Stimulated activated CD4-positive, alpha-beta T cell treated with anti-CD3 and anti-CD28 coated beads, Interleukin-12 subunit alpha, Interleukin-12 subunit beta, amount 100 ng/mL, for 24 hours (primary cell): ENCODE results near the gene ADORA1.

ENCODE experiments used
- DNase-seq, 2 experiments: peaks; one replicate each; pipeline ENCODE4 v3.0.0-alpha.2; 2020; ENCODE audit warnings: low read depth in 2 of 2

Gene ADORA1

DNA sequence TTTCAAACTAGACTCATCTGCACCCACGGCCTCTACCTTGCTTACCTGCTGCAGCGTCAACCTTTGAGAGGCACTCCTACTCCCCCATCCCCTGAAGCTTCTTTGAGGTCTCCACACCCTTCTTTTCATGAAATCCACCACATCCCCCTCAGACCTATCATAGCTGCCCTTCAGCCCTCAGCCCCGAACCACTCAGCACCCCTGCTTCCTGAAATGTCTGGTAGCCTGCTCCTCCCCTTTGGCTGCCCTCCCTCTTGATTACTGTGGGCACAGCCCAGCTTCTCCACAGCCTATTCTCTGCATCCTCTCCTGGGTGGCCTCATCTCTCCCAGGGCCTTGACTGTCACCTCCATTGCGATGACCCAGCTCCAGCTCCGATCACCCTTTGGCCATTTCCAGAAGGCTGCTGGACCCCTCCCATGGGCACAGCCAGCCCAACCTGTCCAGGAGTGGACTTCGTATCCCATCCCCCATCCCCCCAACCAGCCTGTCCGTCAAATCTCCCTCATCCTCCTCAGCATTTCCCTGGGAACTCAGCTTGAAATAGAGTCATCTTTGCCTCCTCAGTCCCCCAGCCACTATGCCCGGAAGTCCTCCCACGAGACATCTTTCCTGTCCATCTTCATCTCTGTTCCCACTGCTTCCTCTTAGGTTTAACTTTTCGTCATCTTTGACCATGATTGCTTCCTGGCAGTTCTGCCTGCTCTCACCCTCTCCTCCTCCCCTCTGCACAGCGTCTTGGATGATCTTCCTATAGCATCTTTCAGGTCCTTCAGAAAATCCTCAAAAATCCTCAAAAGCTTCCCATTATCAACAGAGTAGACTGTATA, 6.1 kb upstream of the ADORA1 start:
- DNase-seq = no peak

DNA sequence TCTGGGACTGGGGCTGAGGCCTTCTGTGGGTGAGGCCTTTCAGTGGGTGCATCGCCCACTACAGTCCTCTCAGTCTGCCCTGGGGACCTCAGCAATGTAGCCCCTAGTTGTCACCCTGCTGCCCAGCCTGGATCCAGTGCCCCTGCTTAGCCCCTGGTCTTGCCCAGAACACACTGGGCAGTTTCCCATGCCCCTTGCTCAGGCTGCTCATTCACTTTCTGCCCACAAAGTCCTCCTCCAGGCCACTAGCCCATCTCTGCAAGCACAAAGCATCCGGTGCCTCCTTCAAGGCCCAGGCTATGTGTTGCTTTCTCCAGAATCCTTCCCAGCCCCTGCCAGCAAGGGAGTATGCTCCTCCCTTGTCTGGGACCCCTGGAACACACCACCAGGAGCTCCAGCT, 5.4 kb upstream of the ADORA1 start:
- DNase-seq = no peak

DNA sequence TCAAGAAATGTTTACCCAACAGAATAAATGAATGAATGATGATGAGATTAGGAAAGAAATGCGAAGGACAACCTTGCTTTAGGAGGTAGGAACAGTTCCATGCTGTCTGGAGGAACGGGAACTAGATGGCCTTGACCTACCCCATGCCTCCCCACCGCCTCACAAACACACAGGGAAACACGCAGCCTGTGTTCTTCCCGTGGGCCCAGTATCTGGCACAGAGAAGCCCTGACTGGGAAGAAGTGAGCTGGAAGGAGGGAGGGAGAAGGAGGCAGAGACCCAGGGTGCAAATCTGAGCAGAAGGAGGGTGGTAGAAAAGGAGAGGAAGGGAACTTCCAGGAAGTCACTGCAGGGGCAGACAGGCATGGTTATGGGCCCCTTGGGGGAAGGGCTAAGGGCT, 3.5 kb upstream of the ADORA1 start:
- no peak for DNase-seq

DNA sequence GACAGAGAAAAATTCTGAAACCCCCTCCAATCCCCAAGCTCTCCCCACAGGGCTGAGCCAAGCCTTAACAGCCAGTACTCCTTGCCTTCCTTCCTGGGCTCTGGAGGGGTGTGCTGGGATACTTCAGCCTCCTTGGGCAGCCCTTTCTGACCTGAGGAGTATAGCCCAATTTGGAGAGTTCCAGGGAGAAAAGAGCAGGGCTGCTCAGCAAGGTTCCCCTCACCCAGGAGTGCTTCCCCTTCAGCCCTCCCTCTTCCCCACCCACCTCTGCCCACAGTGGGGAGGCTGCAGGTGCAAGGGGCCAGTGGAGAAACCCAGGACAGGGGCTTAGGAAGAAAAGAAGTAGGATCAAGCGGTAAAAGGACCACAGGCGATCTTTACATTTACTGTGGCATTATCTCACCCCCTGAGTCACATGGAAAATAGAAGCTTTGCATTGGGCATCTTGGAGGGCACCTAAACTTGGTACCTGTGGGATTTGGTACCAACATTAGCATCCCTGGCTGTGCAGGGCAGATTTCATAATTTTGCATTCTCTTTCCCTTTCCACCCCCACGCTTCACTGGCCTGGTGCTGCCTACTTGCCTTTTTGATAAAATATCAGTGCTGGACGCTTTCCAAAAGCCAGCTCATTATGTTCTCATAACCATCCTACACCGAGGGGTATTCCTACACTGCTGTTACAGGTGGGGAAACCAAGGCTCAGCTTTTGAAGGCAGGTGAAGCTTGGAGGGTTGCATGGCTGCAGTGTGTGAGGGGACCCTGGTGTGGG, 2.8 kb upstream of the ADORA1 start:
- no peak for DNase-seq

DNA sequence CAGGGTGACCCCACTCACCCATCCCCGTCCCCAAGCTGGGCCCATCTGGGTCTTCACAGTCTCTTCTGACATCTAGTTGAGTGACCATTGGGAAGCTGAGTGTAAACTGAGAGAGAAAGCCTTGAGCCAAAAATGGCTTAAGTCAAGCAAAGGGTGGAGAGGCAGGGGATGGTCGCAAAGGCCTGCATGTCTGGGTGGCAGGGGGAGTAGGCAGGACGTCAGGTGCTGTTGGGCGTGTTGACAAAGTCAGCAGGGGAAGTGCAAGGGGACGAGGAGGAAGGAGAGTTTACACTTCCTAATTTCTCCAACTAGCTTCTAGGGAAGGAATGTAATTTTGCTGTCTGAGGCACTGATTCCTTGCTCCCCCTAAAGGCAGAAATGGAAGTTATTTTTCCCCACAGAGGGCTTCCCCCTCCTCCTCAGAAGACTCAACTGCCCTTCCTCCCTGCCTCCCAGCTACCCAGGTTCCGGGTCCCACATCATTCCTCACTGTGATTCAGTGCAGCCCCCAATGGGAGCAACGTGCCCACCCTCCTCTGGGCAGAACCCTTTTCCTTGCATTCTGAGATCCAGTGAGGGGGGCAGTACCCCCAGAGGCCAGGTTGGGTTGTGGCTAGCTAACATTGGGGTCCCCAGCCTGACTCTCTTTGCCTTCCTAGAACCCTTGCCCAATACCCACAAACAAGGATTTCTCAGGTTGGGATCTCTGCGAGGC, 1.2 kb upstream of the ADORA1 start:
- DNase-seq = no peak

DNA sequence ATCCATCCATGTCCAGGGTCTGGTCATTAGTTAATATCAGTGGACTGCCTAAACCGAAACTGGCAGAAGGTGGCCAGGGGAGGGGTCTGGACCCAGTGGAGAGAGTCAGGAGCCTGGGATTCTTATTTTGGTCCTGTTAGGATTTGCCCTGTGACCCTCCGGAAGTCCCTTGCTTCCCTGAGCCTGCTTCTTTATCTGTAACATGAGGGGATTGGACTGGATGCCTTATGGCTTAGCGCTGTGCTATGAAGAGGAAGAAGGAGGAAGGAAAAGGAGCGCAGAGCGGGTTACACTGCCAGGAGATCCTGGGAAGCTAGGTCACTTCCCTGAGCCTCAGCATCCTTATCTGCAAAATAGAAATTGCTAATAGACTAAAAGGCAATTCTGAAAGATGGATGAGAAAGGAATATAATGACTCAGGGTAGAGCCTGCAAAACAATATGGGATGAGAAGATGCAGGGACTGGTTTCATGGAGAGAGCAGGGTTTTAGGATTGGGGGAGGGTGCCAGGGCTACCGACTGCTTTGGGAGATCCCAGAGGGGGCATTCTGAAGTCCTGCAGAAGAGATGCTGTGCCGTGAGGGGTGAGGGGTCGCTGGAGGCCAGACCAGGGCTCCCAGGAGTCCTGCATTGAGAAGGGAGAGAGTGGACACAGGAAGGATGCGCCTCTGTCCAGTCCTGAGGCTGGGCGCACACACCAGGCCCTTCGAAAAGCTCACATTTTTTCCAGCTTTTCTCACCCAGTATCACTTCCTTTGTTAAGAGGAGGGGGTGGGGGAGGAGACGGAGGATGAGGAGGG, 460 bp upstream of the ADORA1 start:
- DNase-seq = no peak

DNA sequence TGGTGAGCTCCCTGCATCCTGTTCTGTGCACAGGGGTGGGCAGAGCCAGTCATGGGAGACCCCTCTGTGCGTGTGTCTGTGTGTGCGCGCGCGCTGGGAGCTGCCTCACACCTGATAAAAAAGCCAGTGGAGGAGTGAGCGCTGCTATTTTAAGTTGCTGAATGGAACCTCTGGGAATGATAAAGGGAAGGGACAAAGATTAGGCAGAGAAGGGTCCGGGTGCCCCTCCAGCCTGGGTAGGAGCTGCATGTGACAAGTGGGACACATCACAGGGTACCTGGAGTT, 847 bp downstream of the ADORA1 start:
- no peak for DNase-seq

DNA sequence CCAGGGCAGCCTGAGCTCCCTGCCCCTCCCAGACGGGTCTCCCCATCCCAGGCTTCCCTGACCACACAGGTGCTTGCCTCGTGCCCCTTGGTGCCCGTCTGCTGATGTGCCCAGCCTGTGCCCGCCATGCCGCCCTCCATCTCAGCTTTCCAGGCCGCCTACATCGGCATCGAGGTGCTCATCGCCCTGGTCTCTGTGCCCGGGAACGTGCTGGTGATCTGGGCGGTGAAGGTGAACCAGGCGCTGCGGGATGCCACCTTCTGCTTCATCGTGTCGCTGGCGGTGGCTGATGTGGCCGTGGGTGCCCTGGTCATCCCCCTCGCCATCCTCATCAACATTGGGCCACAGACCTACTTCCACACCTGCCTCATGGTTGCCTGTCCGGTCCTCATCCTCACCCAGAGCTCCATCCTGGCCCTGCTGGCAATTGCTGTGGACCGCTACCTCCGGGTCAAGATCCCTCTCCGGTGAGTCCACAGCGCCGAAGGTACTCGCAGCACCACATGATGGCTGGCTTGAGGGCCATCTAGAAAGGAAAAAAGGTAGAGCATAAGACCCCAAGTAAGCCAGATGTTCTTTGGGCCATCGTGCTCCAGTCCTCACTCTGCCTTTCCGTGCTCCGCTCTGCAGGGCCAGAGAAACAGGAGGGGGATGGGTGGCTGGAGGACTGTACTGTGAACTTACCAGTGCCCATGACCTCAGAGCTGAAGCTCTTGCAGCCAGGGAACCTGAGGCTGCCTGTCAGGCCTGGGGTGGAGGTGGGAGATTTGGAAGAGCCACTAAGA, 1.4 kb downstream of the ADORA1 start:
- DNase-seq = no peak

DNA sequence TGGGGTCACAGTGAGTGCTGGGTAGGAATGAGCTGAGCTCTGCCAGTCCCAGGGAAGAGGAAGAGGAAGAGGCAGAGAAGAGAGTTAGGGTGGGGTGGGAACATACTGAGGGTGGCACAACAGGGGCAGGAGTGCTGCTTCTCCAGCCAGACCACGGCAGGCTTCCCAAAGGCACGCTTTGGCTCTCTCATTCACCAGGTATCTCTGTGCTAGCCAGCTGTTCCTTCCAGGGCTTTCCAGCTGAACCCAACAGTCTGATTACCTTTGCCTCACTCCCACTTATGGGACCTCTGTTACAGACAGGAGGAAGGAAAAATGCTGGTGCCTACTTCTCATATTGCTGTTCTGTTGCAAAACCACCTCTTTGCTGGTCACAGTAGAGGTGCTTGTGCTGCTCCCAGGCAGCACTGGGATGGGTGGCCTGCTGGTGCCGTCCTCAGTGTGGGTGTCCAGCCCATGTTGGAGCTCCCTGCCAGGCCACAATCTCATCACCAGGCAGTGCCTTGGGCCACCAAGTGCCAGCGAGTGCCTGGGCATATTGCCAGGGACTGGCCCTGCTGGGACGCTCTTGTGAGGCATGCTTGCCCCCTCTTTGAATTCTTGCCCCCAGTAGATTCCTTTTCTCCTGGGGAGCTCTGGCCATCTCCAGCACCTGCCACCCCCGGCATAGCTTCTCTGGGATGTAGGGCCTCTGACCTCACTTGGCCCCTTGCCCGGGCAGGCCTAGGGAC, 2.1 kb downstream of the ADORA1 start:
- DNase-seq = no peak

DNA sequence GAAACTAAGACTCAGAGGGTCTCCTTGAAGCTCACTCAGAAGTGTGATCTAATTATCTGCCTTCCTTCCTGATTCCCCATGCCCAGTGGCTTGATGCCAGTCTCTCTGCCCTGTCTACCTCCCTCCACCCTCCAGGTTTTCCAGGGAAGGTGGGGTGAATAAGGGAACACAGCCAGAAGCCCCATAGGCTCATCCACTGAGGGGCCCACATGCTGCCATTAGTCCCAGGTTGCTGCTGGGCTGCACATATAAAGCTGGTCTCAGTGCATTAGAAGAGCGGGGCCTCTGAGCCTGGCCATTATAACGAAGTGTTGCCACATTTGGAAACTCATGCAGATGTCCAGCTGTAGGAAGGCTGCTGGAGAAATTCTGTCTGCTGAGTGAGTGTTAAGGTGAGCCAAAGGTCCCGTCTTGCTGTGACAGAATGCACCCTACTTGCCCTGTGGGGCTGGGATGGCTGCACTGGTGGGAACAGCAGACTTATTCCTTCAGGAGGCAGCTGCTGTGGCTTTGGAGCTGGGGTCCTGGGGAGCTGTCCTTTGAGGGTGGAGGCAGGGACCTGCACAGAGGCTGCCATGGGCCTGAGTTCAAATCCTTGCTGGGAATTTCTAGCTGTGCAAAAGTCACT, 2.9 kb downstream of the ADORA1 start:
- no peak for DNase-seq

DNA sequence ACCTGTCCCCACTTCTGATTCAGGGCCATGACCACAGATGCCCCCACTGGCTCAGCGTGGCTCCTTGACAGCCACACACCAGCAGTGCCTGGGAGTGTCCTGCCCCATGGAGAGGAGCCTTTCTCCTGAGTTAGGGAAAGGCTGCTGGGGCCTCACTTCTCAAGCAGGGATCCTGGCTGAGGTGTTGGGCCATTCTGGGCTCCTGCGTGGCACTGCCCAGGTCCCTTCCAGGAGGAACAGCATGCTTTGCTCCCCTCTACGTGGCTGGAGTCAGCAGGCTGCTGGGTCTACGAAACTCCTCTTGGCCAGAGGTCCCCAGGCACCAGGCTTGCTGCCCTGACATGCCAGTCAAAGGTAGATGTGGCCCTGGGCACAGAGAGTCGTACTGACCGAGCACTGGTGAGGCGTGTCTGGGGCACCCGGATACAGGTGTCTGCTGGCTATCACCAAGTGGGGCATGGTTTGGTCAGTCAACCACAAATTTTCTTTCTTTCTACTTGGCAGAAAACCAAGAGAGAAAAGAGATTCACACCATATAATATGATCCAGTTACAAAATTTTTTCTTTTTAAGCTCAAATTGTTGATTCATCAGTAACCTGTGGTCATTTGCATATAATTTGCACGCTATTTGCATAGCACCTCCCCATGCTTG, 4.1 kb downstream of the ADORA1 start:
- no peak for DNase-seq

DNA sequence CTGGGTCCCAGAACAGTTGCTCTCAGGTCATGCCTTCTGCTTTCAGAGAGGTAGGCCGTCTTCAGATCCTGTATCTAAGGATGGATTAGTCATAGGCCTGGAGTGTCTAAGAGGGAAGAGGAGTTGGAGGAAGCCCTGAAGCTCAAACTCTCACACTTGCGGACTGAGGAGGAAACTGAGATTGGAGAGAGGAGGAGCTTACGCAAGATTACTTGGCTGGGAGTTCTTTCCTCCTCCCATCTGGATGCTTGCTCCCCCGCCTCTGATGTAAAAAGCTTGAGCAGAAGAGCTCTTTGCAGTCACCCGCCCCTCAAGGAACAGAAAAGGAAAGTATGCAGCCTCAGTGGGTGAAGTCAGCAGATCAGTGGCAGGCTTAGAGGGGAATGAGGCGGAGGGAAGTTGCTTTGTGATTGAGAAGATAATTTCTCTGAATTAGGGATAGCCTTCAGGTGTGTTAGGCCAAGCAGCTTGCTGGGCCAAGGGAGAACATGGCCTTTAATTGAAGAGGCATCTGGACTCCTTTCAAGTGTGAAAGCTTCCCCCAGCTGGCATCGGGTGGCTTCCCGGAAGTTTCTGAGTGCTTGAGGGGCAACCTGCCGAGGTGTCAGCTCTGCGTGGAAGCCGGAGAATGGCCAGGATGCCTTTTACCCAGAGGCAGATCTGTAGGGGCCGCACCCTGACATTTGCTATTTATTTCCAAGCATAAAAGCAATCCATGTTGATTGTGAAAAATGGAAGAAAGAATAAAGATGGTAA, 6.6 kb downstream of the ADORA1 start:
- no peak for DNase-seq

DNA sequence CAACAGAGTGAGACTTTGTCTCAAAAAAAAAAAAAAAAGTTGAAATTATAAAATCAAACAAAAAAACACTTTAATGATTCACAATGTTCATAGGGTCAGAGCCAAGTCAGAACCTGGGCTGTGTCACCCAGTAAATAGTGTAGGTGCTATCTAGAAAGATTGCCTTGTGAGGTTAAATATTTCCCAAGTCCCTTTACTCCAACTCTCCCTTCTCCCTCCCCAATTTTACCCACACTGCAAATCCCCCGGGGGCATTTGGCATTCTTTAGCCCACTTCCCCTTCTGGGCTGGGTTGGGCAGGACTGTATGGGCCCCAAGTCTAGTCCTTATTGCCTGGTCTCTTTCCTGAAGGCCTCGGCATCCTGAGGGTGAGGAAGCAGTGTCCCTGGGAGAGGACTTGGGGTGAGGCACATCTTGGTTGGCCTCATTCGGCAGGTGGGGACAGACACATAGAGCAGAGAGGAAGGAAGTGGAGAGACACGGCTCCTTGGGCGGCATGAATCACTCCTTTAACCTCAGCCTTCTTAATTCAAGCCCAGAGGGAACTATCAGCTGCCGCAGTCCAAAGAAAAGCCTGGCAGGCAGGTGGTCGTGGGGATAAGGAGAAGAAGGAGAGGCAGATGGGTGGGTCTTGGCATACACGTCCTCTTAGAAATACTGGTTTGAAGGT, 8.2 kb downstream of the ADORA1 start:
- DNase-seq = no peak

DNA sequence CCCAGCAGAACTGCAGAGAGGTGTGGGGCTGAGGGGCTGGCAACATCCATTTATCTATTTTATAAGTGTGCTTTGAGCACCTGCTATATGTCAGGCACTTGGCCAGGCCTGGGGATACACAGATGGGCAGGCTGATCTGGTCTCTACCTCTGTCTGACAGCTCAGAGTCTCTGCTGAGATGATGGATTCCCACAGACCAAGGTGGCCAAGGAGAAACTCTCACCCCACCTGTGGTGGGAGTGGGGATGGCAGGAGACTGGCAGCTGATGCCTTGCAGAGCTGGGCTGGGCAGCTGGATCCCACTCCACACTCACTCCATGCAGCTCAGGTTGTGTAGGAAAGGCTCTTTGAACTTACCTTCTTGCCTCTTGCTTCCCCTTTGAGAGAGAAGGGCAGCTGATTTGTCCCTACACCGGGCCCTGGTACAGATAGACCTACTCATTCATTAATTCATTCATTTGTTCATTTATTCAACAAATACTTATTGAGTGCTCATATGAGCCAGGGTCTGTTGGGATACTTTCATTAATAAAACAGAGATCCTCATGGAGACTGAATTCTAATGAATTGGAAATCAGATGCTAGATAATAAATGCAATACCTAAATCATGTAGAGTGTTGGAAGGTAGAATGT, 9.0 kb downstream of the ADORA1 start:
- DNase-seq = no peak

DNA sequence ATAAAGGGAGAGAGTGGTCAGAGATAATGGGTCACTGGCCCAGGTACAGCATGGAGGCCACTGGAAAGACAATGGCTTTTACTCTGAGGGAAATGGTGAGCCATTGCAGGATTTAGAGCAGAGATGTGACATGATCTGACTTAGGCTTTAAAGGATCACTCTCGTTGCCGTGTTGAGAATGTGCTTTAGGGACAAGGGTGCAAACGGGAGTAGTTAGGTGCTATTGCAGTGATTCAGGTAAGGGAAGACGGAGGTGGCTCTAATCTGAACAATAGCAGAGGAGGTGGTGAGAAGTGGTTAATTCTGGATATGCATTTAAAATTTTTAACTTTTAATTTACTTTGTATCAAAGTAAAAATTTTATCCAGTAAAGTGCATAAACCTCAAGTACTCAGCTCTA, 9.8 kb downstream of the ADORA1 start:
- no peak for DNase-seq

DNA sequence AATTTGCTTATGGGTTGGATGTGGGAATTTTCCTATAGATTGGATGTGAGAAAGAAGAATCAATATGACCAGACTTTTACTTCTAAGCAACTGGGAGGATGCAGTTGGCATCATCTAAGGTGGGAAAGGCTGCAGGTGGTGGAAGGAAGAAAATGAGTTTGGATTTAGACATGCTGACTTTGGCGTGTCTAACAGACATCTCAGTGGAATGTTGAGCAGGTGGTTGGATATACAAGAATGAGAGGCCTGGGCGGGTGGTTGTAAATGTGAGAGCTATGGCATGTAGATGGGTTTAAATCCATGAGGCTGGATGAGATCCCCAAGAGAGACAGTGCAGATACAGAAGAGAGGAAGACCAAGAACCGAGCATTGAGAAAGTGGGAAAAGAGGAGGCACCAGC, 10.5 kb downstream of the ADORA1 start:
- DNase-seq = no peak

DNA sequence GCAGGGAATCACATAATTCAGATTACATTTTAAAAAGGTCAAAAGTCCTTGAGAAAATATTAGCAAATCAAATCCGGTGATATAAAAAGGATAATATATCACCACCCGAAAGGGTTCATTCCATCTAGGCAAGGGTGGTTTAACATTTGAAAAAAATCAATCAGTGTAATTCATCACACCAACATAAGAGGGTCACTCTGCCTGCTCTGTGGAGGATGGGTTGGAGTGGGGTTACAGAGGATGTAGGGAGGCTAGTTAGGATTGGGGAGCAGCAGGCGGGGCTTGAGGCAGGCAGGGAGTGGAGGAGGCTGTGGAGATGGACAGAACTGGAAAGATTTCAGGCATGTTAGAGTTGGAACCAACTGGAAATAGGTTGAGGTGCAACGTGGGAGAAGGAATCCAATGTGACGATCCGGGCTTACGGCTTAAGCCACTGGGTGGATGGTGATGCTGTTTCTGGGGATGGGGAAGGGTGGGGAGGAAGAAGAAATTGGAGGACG, 12.5 kb downstream of the ADORA1 start:
- no peak for DNase-seq
